Measurements from ENCODE around the gene AMPH. TPM values are rescaled to one million over a fixed set of nuclear protein-coding genes. Genes with fewer than 3 reads are reported as not detected.

Gene AMPH
- total and polyA plus RNA-seq, 2 of the 4 experiments (the other 2 are of a cell fraction) = 3.9 to 4.8 TPM

DNA sequence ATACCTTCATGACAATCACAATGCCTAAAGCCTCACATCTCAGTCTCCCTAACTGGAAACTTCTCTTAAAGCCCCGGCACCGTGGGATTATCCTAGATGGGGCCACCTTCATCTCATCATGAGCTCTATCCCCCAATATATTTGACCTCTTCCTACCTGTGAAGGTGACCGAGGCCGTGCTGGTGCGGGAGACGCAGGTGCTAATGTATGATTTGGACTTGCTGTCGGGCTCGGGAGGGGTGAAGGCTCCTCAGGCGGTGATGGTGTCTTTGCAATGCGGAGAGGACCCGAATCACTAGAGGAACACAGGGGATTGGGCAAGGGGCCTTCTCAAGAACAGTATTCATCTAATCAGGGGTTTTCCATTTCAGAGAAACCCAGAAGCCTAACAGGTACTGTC, 168.4 kb downstream of the AMPH start:
- no peaks in the 10 kb centered on the region for H3K36me3 ChIP-seq (ENCODE audit: control insufficient read depth, insufficient read depth, low read length)
- no peak overlapping the region for H3K14ac ChIP-seq (replicated peaks; ENCODE audit: low read depth, low read length)
- no peak overlapping the region for H2AK5ac ChIP-seq (ENCODE audit: low read depth, low read length)
- no peak overlapping the region for H2AFZ ChIP-seq (replicated peaks; ENCODE audit: low read length, poor library complexity)
- H4K91ac ChIP-seq (ENCODE audit: insufficient read depth, low read depth, low read length) = no peak overlapping the region
- no peak overlapping the region for H3K4me3 ChIP-seq (ENCODE audit: insufficient read depth, low read depth, low read length)
- intact Hi-C loops (cut with micrococcal nuclease) (no loop called here), dilution Hi-C loops (cut with HindIII; ENCODE audit: low sequenced_read_pairs, unreplicated experiment) (no loop called here), in situ Hi-C loops (cut with MboI; ENCODE audit: low sequenced_read_pairs) (no loop called here)
- no peaks in the 10 kb centered on the region for H3K9me1 ChIP-seq (ENCODE audit: insufficient read depth, low read length)
- no peak for TF ChIP-seq MXI1 (IDR thresholded peaks at IDR 0.05; ENCODE audit: borderline replicate concordance, low read depth, low read length)
- TF ChIP-seq, protein P1, sequence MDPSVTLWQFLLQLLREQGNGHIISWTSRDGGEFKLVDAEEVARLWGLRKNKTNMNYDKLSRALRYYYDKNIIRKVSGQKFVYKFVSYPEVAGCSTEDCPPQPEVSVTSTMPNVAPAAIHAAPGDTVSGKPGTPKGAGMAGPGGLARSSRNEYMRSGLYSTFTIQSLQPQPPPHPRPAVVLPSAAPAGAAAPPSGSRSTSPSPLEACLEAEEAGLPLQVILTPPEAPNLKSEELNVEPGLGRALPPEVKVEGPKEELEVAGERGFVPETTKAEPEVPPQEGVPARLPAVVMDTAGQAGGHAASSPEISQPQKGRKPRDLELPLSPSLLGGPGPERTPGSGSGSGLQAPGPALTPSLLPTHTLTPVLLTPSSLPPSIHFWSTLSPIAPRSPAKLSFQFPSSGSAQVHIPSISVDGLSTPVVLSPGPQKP (IDR thresholded peaks at IDR 0.05; ENCODE audit: borderline replicate concordance, low read depth, low read length) = no peak
- no peak for TF ChIP-seq RCOR1 (IDR thresholded peaks at IDR 0.05; ENCODE audit: insufficient replicate concordance, low read length)
- TF ChIP-seq BHLHE40 (IDR thresholded peaks at IDR 0.05; ENCODE audit: low read depth, low read length) = no peak
- no peak overlapping the region for H3K23ac ChIP-seq (ENCODE audit: low read depth, low read length)
- DNase-seq (no peak), ATAC-seq (ENCODE audit: low read depth) (no peak)
- H2BK5ac ChIP-seq (ENCODE audit: low read depth, low read length, poor library complexity, severe bottlenecking) = no peak overlapping the region
- H3K9me3 ChIP-seq (ENCODE audit: control insufficient read depth, insufficient read depth, low read length) = no peaks in the 10 kb centered on the region
- no peak overlapping the region for H2BK15ac ChIP-seq (ENCODE audit: low read depth, low read length)
- no peak overlapping the region for H3K18ac ChIP-seq (ENCODE audit: low read depth, low read length)
- no peak overlapping the region for H4K8ac ChIP-seq (ENCODE audit: low read depth in 2 of 2, low read length in 2 of 2)
- POLR2A ChIA-PET (ENCODE audit: unreplicated experiment) = no interaction called here
- peaks cover 1% of the 10 kb centered on the region; the same call in 1 of the 2 replicates for H3K4me1 ChIP-seq (ENCODE audit: control insufficient read depth, insufficient read depth, low read length)
- no peak overlapping the region for H3K9ac ChIP-seq (ENCODE audit: low read depth, low read length)
- H2AK9ac ChIP-seq (replicated peaks; ENCODE audit: low read depth, low read length, poor library complexity) = no peak overlapping the region
- no peaks in the 10 kb centered on the region for H3K27me3 ChIP-seq (ENCODE audit: control insufficient read depth, insufficient read depth, low read length)
- H2BK120ac ChIP-seq (ENCODE audit: low read depth, low read length) = no peak overlapping the region
- H3K4ac ChIP-seq (ENCODE audit: low read depth, low read length) = no peak overlapping the region
- BruUV-seq (replicated peaks) = no TSS peak
- H3K79me1 ChIP-seq (ENCODE audit: low read depth in 1 of 2, low read length in 2 of 2) = no peaks in the 10 kb centered on the region
- H4K20me1 ChIP-seq (ENCODE audit: insufficient read depth, low read length) = no peaks in the 10 kb centered on the region
- H3K56ac ChIP-seq (ENCODE audit: extremely low read depth, insufficient read depth, low read length) = no peak overlapping the region
- H3K4me2 ChIP-seq (ENCODE audit: low read depth, low read length) = no peak overlapping the region
- H3K27ac ChIP-seq (ENCODE audit: insufficient read depth, low read length) = no peak overlapping the region
- CTCF ChIA-PET = no interaction called here
- H2BK20ac ChIP-seq (ENCODE audit: low read depth, low read length) = no peak overlapping the region
- no peak overlapping the region for H4K5ac ChIP-seq (ENCODE audit: low read depth, low read length)
- WGBS, 2 experiments (ENCODE audit: extremely low coverage in 2 of 2, insufficient read length in 1 of 2) = 90% methylated on average over 4 of the region's 11 CpGs; no CpG with 5 or more reads in 1 of the 2 experiments
